Skin of body (tissue), 2 donors: Measurements from ENCODE around the gene ATP1B1. TPM values are rescaled to one million over a fixed set of nuclear protein-coding genes. Genes with fewer than 3 reads are reported as not detected.
A peak's percentile ranks its signal among the peaks of the same experiment; 100 is the strongest.
"Not testable (repeated sequence)": the region's sequence is repeated elsewhere in the genome, so short reads cannot be mapped to it uniquely, and the experiment has no call there.

Experiments used
- DNase-seq: peaks from one replicate; lab custom pipeline; 2025; lab: John Stamatoyannopoulos, UW
- total RNA-seq: library from RNA; depleted of rRNA; stranded (reverse); fragments of >200 nt; gene quantifications from one replicate; pipeline ENCODE4 v1.2.3, GENCODE V29; 2014

The ATP1B1 gene
- total RNA-seq, 1 donor from 2014 or later: 18.5 TPM

DNA sequence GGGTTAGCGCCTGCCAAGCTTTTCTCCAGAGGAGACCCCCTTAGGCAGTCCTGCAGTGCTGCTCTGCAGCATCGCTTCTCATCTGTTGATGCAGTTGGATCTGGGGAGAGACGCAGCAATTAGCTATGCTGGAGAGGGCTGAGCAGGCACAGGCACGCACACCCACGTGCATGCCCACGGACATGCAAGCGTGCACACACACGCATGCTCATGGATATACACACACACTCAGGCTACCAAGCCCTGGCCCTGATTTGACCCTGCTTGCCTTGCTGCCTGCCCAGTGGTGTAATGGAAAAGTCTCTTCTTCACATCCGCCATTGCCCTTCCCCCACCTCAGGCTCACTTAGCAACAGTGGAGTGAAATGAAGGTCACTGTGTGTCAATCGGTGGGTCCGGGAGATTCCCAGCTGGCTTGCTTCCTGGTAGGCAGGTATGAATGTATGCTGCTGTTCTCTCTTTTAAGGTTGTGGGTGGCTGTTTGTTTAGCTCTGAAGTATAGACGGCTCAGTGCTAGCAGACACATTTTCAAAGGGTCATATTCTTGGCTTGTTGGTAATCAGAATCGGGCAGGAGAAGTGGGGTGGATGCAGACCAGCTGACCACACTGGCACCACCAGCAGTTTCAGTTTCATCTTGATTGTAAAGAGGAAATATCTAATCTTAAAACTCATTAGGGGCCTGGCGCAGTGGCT lies 9.5 kb downstream of the ATP1B1 start:
- peak; percentile 11 for DNase-seq

DNA sequence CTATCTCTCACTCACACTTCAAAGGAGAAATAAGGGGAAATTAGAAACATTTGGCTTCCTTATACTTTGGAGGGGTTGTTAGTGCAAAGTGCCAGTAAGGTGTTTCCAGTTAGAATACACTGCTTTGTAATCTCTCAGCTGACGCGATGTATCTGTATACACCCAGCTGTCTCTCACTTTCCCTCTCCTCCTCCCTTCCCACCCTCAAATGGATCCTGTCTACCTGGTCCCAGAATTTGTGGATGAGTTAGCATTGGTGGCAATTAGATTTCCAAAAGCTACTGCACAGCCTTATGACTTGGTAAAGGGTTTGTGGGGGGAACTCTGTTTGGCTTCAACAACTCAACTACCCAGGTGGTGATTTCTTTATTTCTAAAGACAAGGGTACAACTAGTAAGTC lies 10.5 kb downstream of the ATP1B1 start:
- DNase-seq: no peak

DNA sequence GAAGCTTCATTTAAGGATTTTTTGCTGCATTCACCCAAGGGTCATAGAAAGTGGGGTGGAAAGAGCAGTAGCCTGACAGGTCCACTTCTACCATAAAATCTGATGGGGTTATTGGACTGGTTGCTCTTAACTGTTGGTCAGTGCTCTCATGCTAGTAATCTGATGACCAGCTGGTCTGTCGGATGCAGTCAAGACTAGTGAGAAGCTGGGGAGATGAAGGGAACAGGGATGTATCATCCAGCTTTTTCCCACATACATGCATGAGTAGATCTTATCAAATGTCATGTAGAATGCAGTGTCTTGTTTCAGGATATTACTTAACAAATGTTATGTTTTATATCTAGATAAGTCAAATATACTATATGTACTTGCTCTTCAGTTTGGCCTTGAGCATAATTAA lies 11.1 kb downstream of the ATP1B1 start:
- DNase-seq: no peak

DNA sequence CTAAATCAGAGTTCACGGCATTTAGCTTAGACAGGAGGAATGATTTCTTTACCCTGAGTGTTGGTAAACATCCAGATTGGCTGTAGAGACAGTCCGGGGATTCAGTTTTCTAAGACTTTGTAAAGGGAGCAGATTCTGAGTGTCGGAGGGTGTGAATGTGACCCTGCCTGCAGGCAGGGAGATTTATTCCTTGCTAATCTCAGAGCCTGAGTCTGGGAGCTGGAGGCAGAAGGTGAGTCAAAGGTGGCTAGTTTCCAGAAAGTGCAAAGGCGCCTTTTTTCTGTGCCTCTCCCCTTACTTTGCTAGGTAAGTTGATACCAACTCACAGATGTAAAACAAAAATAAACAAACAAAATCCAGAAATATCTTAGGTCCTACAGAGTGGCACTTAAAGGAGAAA lies 11.7 kb downstream of the ATP1B1 start:
- no peak for DNase-seq

DNA sequence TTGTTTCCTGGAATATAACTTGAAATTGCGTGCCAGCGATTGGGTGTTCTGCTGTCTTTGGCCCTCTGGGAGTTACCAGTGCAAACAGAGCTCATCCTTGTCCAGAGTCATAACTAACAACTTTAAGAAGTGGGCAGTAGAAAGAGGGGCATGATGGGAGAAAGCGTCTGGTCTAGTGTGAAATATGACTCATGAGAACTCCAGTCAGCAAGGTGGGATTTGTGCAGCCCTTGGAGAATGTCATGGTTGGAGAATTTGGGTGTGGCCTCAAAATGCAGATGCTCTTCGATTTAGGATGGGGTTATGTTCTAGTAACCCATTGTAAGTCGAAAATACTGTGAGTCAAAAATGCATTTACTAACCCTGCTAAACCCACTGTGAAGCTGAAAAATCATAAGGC lies 12.9 kb downstream of the ATP1B1 start:
- no peak for DNase-seq

DNA sequence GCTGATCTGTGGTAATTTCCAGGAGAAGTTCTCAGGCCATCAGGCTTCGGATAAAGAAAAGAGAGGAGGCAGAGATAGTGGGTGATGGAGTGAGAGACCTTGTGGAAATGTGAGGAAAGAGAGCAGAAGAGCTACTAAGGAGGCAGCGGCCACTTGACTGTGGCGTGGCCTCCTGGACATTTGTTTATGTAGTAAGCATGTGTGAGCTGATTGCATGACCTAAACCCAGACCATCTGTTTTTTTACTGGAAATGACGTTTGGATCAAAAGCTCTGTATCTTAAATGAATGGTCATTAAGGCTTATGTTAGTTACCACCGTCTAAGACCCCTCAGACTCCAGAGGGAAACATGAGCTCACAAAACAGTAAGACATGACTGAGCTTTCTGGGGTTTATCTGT lies 13.6 kb downstream of the ATP1B1 start:
- no peak for DNase-seq

DNA sequence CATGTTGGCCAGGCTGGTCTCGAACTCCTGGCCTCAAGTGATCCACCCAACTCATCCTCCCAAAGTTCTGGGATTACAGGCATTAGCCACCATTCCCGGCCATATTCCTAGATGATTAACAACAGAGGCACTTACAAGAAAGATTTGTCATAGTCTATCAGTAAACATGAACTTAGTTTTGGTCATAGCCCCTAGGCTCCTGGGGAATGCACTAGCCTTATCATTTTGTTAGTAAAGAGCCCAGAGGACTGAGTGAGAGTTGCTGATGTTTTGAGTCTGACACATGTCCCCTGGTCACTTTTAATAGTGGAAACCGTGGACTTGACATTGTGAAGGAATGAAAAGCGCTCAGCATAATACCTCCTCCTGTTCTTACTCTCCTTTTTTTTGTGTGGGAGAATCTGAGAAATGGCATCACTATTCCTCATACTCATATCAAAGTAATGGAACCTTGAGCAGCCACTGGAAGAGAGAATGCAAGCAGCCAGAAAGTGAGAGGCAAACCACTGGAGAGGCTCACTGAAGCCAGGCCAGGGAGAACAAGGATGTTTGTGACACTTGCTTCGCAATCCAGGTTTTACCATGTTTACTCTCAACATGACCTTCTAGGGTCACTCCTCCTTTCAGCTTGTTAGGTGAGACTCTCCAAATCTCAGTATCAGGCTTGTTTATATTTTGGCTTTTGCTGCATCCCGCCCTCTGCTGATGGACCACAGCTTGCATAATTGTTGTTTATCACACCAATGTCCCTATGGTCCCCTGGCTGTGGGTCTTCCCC lies 14.8 kb downstream of the ATP1B1 start:
- DNase-seq: no peak

DNA sequence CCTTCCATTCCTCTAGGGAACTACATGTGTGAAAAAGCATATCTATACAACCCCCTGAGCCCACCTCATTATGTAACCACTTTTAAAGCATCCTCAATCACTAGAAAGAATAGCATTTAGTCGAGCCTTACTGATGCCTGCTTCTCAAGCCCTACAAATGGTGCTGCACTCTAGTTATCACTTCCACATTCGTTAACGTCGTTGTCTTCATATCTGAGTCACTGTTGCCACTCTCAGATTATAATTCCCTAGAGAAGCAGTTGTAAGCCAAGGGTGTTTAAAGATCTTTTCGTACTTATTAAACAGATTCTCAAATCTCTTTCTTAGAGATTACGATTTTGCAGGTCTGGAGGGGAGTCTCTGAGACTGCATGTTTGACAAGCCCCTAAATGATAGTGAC lies 16.5 kb downstream of the ATP1B1 start:
- DNase-seq: no peak

DNA sequence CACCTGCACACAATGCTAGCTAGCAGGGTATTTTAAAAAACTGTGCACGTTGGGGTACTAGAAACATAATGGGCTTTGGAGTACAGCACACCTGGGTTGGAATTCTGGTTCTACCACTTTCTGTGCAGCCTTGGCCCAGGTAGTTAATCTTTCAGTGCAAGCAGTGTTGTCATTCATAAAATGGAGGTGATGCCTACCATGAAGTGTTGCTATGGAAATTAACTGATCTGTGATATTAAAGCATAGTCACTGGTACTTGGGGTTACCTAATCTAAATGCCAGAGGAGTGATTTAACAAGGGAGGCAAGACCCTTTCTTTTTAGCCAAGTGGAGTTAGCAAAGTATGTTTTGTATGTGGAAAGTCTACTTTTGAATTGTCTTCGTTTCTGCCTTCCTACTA lies 18.0 kb downstream of the ATP1B1 start:
- DNase-seq: no peak

DNA sequence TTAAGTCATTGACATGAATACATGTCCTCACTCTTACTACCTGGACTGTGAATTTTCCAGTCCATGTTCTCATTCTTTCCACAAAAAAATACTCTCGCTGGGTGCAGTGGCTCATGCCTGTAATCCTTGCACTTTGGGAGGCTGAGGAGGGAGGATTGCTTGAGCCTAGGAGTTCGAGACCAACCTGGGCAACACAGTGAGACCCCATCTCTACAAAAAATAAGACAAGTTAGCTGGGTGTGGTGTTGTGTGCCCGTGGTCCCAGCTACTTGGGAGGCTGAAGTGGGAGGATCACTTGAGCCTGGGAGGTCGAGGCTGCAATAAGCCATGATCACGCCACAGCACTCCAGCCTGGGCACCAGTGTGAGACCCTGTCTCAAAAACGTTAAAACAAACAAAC lies 19.1 kb downstream of the ATP1B1 start:
- not testable (repeated sequence) for DNase-seq

DNA sequence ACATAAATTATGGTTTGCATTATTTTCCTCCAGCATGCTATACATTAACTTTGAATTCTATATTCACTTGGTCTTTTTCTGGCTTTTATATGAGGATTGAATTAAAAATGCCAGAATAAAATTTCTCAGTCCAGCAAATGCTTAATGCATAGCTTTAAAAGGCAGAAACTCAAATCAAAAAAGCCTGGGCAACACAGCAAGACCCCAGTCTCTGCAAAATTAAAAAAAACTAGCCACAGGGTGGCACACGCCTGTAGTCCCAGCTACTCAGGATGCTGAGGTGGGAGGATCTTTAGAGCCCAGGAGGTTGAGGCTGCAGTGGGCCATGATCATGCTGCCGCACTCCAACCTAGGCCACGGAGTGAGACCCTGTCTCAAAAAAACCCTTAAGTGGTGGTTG lies 19.8 kb downstream of the ATP1B1 start:
- no peak for DNase-seq

DNA sequence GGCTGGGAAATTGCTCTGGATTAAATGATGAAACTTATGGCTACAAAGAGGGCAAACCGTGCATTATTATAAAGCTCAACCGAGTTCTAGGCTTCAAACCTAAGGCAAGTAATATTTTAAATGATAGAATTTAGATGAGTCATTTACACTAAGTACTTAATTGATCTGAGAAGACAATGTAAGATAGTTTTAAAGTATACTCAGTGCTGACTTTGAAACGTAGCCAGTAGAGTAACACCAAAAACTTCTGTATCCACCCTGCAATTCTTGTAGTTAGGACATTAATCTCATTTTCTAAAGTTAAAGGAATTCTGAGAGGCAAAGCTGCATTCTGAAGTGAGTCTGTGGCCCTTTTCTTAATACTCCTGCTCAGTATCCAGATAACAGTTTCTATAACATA lies 20.8 kb downstream of the ATP1B1 start:
- no peak for DNase-seq

DNA sequence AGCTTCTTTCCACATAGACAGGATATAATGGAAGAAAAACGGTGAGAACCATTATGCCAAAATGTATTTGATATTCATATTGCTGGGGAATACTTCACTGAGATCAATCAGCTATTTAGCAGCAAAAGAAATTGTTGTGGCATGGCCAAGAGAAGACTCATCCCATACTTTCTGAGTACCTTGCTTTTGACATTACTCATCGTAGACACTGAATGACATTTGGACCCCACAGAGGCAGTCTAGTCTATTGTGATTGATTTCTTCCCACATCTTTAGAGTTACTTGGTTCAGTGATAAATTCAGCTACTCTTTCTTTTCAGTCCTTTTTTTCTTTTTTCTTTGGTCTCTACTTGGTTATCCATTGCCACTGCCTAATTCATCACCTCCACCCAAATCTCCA lies 22.1 kb downstream of the ATP1B1 start:
- no peak for DNase-seq

DNA sequence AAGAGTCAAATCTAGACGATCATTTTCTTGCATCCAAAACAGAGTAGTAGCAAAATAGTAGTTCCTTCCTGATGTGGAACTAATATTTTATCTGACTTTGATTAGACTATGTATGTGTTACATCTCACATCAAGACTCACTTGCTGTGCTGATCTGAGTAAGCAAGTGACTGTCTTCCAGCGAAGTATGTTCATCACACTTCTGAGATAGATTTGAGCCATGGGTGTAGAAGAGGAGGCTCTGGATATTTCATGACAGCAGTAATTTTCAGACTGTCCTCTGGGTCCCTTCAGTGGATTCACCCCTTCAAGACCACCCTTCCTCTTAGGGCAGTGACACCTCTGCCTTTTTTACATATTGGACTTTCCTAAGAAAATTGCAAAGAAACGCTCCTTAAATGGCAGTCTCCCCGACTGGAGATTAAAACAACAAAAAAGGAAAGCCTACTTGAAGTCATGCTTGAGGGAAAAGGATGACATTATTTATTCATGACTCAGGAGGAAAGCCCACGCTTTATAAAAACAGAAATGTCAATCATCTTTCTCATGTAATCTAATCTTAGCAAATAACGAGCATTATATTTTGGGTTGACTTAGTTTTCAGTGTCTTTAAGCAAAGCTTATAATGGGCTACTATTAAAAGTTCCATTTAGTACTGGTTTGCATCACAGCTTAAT lies 22.8 kb downstream of the ATP1B1 start:
- no peak for DNase-seq

DNA sequence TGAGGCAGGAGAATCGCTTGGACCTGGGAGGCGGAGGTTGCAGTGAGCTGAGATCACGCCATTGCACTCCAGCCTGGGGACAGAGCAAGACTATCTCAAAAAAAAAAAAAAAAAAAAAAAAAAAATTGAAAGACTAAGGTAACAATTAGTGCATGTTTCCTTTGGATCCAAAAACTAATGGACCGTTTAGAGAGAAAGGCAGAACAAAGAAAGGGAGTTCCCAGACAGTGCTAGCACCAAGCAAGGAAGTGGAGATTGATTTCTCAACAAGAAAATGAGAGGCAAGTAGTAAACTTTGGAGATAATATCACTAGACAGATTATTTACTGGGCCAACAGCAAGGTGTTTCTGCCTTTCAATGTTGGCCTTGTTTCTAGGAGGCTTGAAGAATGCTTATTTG lies 24.2 kb downstream of the ATP1B1 start:
- DNase-seq: no peak

DNA sequence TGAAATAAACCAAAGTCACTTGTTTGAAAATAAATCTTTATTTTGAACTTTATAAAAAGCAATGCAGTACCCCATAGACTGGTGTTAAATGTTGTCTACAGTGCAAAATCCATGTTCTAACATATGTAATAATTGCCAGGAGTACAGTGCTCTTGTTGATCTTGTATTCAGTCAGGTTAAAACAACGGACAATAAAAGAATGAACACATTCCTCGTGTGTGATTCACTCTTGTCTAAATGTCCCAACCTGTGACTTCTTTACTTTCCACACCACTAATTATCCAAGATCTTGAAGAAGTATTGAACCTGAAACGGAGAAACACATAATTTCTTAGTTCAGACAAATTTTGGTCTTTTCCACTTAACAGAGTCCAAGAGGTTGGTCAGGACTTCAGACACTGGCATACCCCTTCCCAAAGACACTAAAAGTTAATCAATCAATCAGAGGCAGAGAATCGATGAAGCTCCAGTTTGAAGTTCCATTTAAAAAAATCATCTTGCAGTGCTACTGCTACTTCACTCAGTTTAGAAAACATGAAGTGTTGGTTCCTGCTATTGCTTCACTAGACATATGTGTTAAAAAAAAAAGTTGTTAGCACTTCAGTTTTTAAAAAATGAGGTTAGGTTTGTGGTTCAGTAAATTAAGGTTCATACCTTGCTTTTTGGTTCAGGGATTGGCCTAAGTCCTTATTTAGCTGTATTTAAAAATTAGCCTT lies 26.2 kb downstream of the ATP1B1 start:
- DNase-seq: no peak

DNA sequence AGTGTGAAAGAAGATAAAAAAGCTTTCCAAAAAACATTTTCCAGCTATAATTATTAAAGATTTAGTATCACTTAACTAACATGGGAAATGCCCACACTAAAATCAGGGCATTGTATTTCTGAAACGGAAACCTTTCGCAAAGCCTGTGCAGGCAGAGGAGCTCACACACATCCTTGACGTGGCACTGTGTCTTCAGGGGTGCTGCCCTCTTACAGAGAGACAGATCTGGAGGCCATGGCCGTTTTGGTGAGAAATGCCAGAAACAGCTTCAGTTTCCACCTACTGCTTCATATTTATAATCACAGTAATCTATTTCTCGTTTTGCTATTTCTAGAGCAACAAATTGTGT lies 26.7 kb downstream of the ATP1B1 start:
- DNase-seq: no peak

DNA sequence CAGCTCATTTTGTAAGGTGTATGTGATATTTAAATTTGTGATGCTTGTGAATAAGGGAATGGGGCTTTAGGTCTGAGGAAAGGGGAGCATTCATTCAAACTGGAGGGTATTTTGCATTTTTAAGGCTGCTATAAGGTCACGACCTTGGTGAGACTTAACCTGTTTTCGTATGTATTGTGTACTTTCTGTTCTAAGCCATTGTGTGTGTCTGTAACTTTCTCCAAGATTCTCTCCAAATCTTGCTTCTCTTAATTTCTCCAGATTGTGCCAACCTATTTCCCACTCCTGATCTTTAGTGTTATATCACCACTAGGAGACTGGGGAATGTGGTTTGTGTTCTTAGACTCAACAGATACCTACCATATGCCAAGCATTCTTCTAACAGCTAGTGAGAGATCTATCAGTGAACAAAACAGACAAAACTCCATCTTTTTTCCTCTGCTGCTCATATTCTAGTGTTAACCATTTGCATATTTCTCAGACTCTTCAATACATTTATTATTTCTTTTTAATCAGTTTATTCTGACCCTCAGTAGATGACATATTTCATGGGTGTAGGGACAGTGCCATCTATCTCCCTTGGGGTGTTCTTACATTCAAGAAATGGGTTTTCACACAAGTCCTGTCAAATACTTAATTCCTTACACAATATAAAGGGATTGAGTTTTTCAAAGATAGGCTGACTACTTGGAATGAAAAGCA lies 27.5 kb downstream of the ATP1B1 start:
- no peak for DNase-seq

DNA sequence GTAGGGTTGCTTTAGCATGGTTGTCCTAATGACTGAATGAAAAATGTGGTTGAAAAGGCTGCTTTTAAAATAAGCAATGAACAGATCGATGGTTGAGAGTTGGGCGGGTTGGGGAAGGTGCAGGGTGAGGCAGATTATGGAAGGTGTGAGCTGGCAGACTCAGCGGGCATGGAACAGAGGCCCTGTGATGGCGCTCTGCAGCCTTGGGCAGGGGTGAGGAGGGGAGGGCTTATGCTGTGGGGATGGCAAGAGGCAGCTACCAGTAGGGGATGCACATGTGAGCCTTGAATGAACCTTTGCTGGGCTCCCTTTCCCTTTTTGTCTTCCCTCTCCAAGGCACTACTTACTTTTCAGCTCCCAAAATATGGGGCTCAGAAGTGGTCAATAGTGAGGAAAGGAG lies 30.9 kb downstream of the ATP1B1 start:
- DNase-seq: no peak

DNA sequence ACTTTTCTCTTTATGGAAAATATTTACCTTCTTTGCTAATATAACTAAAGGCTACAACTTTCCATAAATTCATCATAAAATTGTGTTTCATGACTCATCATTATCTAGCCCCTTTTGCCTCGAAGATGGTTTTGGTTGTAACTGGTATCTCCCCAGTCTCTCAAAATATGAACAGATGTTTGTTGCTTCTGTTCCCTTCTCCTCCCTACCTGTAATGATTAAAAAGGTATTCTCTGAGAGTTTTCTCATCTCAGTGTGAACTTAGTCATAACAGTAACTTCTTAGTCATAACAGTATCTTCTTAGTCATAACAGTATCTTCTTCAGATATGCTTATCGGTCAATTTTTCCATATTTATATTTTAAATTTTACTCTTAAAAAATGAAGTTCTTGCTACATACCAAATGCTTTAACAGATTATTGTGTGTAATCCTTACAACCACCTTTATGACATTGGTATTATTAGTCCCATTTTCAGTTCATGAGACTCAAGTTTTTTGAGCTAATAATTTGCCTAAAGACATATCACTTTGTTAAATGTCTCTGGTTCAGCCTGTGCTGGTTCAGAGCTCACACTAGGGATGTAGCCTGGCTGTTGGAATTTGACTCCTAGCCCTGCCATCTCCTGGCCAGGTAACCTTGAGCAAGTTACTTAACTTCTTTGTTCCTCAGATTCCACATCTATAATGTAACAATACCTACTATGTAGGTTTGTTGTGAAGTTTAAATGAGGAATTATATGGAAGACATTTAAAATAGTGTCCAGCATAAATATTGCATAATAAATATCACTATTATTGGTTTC lies 32.6 kb downstream of the ATP1B1 start:
- no peak for DNase-seq

DNA sequence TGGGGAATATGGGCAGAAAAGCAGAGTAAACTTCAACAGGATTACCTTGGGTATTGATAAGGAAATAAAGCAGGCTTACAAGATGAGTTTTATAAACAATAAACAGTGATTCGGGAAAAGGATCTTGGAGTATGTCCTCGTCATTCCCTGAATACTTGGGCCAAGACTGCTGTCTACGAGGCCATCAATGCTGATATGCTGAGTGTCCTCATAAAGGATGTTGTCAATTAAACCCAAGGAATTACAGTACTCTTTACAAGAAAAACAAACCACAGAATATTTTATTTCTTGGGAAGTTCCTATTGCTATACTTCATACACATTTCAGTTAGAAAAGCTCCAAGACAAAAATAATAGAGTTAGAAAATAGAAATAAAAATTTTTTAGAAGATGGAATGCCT lies 34.9 kb downstream of the ATP1B1 start:
- DNase-seq: no peak
